ENCODE data around the gene NUP153. TPM values are rescaled to one million over a fixed set of nuclear protein-coding genes. Genes with fewer than 3 reads are reported as not detected.
"Not testable (repeated sequence)": the region's sequence is repeated elsewhere in the genome, so short reads cannot be mapped to it uniquely, and the experiment has no call there.

The NUP153 gene
- polyA plus RNA-seq, 1 donor from 2014 or later = 20.6 TPM

- Histone ChIP-seq H3K4me2 (ENCODE audit: low read length) (no peak overlapping the region), H3K79me2 (replicated peaks; ENCODE audit: insufficient read depth, low read length) (no peaks in the 10 kb centered on the region), H3K4me3 (ENCODE audit: low read length) (no peak overlapping the region), H3K27me3 (ENCODE audit: insufficient read depth, low read depth, low read length) (no peaks in the 10 kb centered on the region), H3K9me2 (ENCODE audit: insufficient read depth, low read length) (no peaks in the 10 kb centered on the region), H3K27ac (ENCODE audit: low read length) (no peak overlapping the region), H3K36me3 (ENCODE audit: insufficient read depth, low read length) (no peaks in the 10 kb centered on the region), H3F3A (ENCODE audit: insufficient read depth, low read length, poor library complexity, severe bottlenecking) (no peaks in the 10 kb centered on the region), H3K9me3 (ENCODE audit: low read length) (no peaks in the 10 kb centered on the region), H4K20me1 (ENCODE audit: insufficient read depth) (no peaks in the 10 kb centered on the region), H3K9ac (ENCODE audit: low read length) (no peak overlapping the region), H2AFZ (ENCODE audit: low read depth, low read length) (no peak overlapping the region)
- TF ChIP-seq EZH2 (IDR thresholded peaks at IDR 0.05; ENCODE audit: borderline replicate concordance, insufficient read depth, low read length, poor library complexity, severe bottlenecking) = no peak
- TF ChIP-seq RAD21 (conservative IDR thresholded peaks at IDR 0.05) = no peak
- no peak for TF ChIP-seq CTCF (IDR thresholded peaks at IDR 0.05; ENCODE audit: poor library complexity, severe bottlenecking)
- TF ChIP-seq SMC3 (conservative IDR thresholded peaks at IDR 0.05; ENCODE audit: poor library complexity) = no peak
- TF ChIP-seq MXI1 (conservative IDR thresholded peaks at IDR 0.05; ENCODE audit: poor library complexity, severe bottlenecking) = no peak
- TF ChIP-seq POLR2AphosphoS5 (IDR thresholded peaks at IDR 0.05) = no peak
- TF ChIP-seq EP300 (conservative IDR thresholded peaks at IDR 0.05; ENCODE audit: poor library complexity, severe bottlenecking) = no peak
Measured at GRCh38 chr6:17588011-17588410, 118.7 kb downstream of the NUP153 start.

- not testable (repeated sequence) for H3F3A ChIP-seq (ENCODE audit: insufficient read depth, low read length, poor library complexity, severe bottlenecking); H3K4me2 ChIP-seq (ENCODE audit: low read length); H3K9ac ChIP-seq (ENCODE audit: low read length); H3K36me3 ChIP-seq (ENCODE audit: insufficient read depth, low read length); H3K27me3 ChIP-seq (ENCODE audit: insufficient read depth, low read depth, low read length); H3K4me3 ChIP-seq (ENCODE audit: low read length); H3K79me2 ChIP-seq (replicated peaks; ENCODE audit: insufficient read depth, low read length); H3K27ac ChIP-seq (ENCODE audit: low read length); H4K20me1 ChIP-seq (ENCODE audit: insufficient read depth); H3K9me3 ChIP-seq (ENCODE audit: low read length); H3K9me2 ChIP-seq (ENCODE audit: insufficient read depth, low read length); H2AFZ ChIP-seq (ENCODE audit: low read depth, low read length)
Measured at GRCh38 chr6:17586623-17587022, 120.1 kb downstream of the NUP153 start.

- H3K4me3 ChIP-seq (ENCODE audit: low read length) = no peak overlapping the region
- TF ChIP-seq TAF1 (IDR thresholded peaks at IDR 0.05; ENCODE audit: low read depth) (no peak), CTCF (IDR thresholded peaks at IDR 0.05; ENCODE audit: poor library complexity, severe bottlenecking) (no peak), RAD21 (conservative IDR thresholded peaks at IDR 0.05) (no peak), EP300 (conservative IDR thresholded peaks at IDR 0.05; ENCODE audit: poor library complexity, severe bottlenecking) (no peak), MXI1 (conservative IDR thresholded peaks at IDR 0.05; ENCODE audit: poor library complexity, severe bottlenecking) (no peak), POLR2AphosphoS5 (IDR thresholded peaks at IDR 0.05) (no peak), SMC3 (conservative IDR thresholded peaks at IDR 0.05; ENCODE audit: poor library complexity) (no peak), REST (IDR thresholded peaks at IDR 0.05; ENCODE audit: borderline replicate concordance) (no peak), EZH2 (IDR thresholded peaks at IDR 0.05; ENCODE audit: borderline replicate concordance, insufficient read depth, low read length, poor library complexity, severe bottlenecking) (no peak)
- no peak overlapping the region for H2AFZ ChIP-seq (ENCODE audit: low read depth, low read length)
- no peaks in the 10 kb centered on the region for H3K9me3 ChIP-seq (ENCODE audit: low read length)
- H3F3A ChIP-seq (ENCODE audit: insufficient read depth, low read length, poor library complexity, severe bottlenecking) = no peaks in the 10 kb centered on the region
- H3K9me2 ChIP-seq (ENCODE audit: insufficient read depth, low read length) = no peaks in the 10 kb centered on the region
- no peak overlapping the region for H3K4me2 ChIP-seq (ENCODE audit: low read length)
- no peaks in the 10 kb centered on the region for H3K27me3 ChIP-seq (ENCODE audit: insufficient read depth, low read depth, low read length)
- H3K9ac ChIP-seq (ENCODE audit: low read length) = no peak overlapping the region
- H3K36me3 ChIP-seq (ENCODE audit: insufficient read depth, low read length) = no peaks in the 10 kb centered on the region
- H4K20me1 ChIP-seq (ENCODE audit: insufficient read depth) = no peaks in the 10 kb centered on the region
- H3K27ac ChIP-seq (ENCODE audit: low read length) = no peak overlapping the region
- no peaks in the 10 kb centered on the region for H3K79me2 ChIP-seq (replicated peaks; ENCODE audit: insufficient read depth, low read length)
Measured at GRCh38 chr6:17585766-17586490, 120.8 kb downstream of the NUP153 start.

Data from neural cell (in vitro differentiated cells).